K562 (cell line): ENCODE data around the gene MINK1. TPM values are rescaled to one million over a fixed set of nuclear protein-coding genes. Genes with fewer than 3 reads are reported as not detected.
A peak's percentile ranks its signal among the peaks of the same experiment; 100 is the strongest.

Experiments
- ATF7 ChIP-seq: fragments of 450-650 bp; IDR thresholded peaks from 2 replicates; pipeline ENCODE4 v1.7.1; 2014; ENCODE audit warnings: mild to moderate bottlenecking, moderate library complexity
- BCL6 ChIP-seq: fragments of 250-450 bp; sonication (Bioruptor Pico); IDR thresholded peaks from 2 replicates; pipeline ENCODE4 v1.4.0; 2020
- BHLHE40 ChIP-seq: IDR thresholded peaks from 2 replicates; pipeline ENCODE4 v1.6.1; 2011; ENCODE audit warnings: low read length, improper control_type of control experiment
- CGGBP1 ChIP-seq: fragments of 250-450 bp; sonication (Bioruptor Pico); IDR thresholded peaks from 2 replicates; pipeline ENCODE4 v1.9.0; 2021; ENCODE audit warnings: mild to moderate bottlenecking
- CREB1 ChIP-seq, 2 experiments: sonication (generic) in 1 of 2; formaldehyde crosslinking in 1 of 2; IDR thresholded peaks; 2 replicates each; pipeline versions ENCODE4 v1.6.1 to v1.8.0; 2012 to 2022; ENCODE audit warnings: inconsistent platforms in 1 of 2, mild to moderate bottlenecking in 1 of 2, missing genetic modification reagents in 1 of 2, moderate library complexity in 1 of 2
- ETS2 ChIP-seq: IDR thresholded peaks from 2 replicates; pipeline ENCODE4 v1.6.1; 2016; ENCODE audit warnings: borderline replicate concordance, missing genetic modification characterization, mild to moderate bottlenecking, moderate library complexity, missing compliant biosample characterization; ENCODE audit not compliant: poor library complexity, severe bottlenecking
- FOXK1 ChIP-seq: sonication (generic); formaldehyde crosslinking; IDR thresholded peaks from 2 replicates; pipeline ENCODE4 v1.8.0; 2022; ENCODE audit warnings: missing genetic modification reagents, mild to moderate bottlenecking, borderline replicate concordance
- GTF2E2 ChIP-seq: fragments of 200-800 bp; sonication (Bioruptor generic); IDR thresholded peaks from 2 replicates; pipeline ENCODE4 v1.6.1; 2016; ENCODE audit warnings: missing genetic modification characterization, missing compliant biosample characterization
- HCFC1 ChIP-seq: IDR thresholded peaks from 2 replicates; pipeline ENCODE4 v1.6.1; 2012; ENCODE audit warnings: low read depth, low read length, improper control_type of control experiment
- HNRNPL ChIP-seq: fragments of 200-400 bp; formaldehyde crosslinking; IDR thresholded peaks from 2 replicates; pipeline ENCODE4 v1.6.1; 2017; ENCODE audit warnings: low read depth, mild to moderate bottlenecking, low read length
- HOMEZ ChIP-seq: fragments of 250-450 bp; sonication (Bioruptor Pico); IDR thresholded peaks from 2 replicates; pipeline ENCODE4 v1.4.0; 2020; ENCODE audit warnings: mild to moderate bottlenecking, moderate library complexity
- MAX ChIP-seq: sonication (generic); formaldehyde crosslinking; IDR thresholded peaks from 2 replicates; pipeline ENCODE4 v1.9.0; 2022; ENCODE audit warnings: mild to moderate bottlenecking, missing genetic modification reagents
- MCM2 ChIP-seq: fragments of 450-650 bp; IDR thresholded peaks from 2 replicates; pipeline ENCODE4 v1.6.1; 2017; ENCODE audit warnings: low read depth, mild to moderate bottlenecking
- MCM5 ChIP-seq: fragments of 450-650 bp; IDR thresholded peaks from 2 replicates; pipeline ENCODE4 v1.6.1; 2016; ENCODE audit warnings: low read depth
- MTA3 ChIP-seq: fragments of 450-650 bp; formaldehyde crosslinking; IDR thresholded peaks from 2 replicates; pipeline ENCODE4 v1.6.1; 2017; ENCODE audit warnings: mild to moderate bottlenecking, borderline replicate concordance
- NFIC ChIP-seq: fragments of 450-650 bp; IDR thresholded peaks from 2 replicates; pipeline ENCODE4 v1.6.1; 2017; ENCODE audit warnings: mild to moderate bottlenecking, inconsistent platforms
- POLR2B ChIP-seq: fragments of 450-650 bp; IDR thresholded peaks from 2 replicates; pipeline ENCODE4 v1.6.1; 2018; ENCODE audit warnings: low read depth; ENCODE audit not compliant: partially characterized antibody
- RAD51 ChIP-seq: fragments of 450-650 bp; IDR thresholded peaks from 2 replicates; pipeline ENCODE4 v1.7.1; 2016; ENCODE audit warnings: low read depth, mild to moderate bottlenecking, borderline replicate concordance
- RBM34 ChIP-seq: fragments of 200-400 bp; formaldehyde crosslinking; IDR thresholded peaks from 2 replicates; pipeline ENCODE4 v1.6.1; 2018; ENCODE audit warnings: low read length, borderline replicate concordance; ENCODE audit not compliant: insufficient read depth
- RUNX1 ChIP-seq: sonication (generic); IDR thresholded peaks from 2 replicates; pipeline ENCODE4 v1.6.1; 2016; ENCODE audit warnings: antibody characterized with exemption, low read depth
- SMARCB1 ChIP-seq: IDR thresholded peaks from 2 replicates; pipeline ENCODE4 v1.6.1; 2011; ENCODE audit warnings: improper control_type of control experiment, low read depth; ENCODE audit not compliant: insufficient read length
- SREBF2 ChIP-seq: sonication (generic); formaldehyde crosslinking; IDR thresholded peaks from 2 replicates; pipeline ENCODE4 v1.4.0; 2020; ENCODE audit warnings: mild to moderate bottlenecking, missing genetic modification reagents
- SRF ChIP-seq, 2 experiments: fragments of 250-450, 450-650 bp in 1 of 2; sonication (Bioruptor Pico) in 1 of 2; sonication (generic) in 1 of 2; formaldehyde crosslinking; IDR thresholded peaks; 2 replicates each; pipeline versions ENCODE4 v1.5.0 to v1.5.1; 2020 to 2022; ENCODE audit warnings: mild to moderate bottlenecking in 1 of 2, missing genetic modification reagents in 1 of 2
- TAF9B ChIP-seq: fragments of 450-650 bp; IDR thresholded peaks from 2 replicates; pipeline ENCODE4 v1.6.1; 2018; ENCODE audit warnings: mild to moderate bottlenecking; ENCODE audit not compliant: partially characterized antibody
- TRIM28 ChIP-seq: fragments of 450-650 bp; IDR thresholded peaks from 2 replicates; pipeline ENCODE4 v1.6.1; 2017
- ZKSCAN1 ChIP-seq: fragments of 150-350 bp; IDR thresholded peaks from 2 replicates; pipeline ENCODE4 v1.6.1; 2016; ENCODE audit warnings: low read depth, low read length
- ZNF316 ChIP-seq: fragments of 450-650 bp; IDR thresholded peaks from 2 replicates; pipeline ENCODE4 v1.6.1; 2016
- ZNF655 ChIP-seq: fragments of 250-450 bp; sonication (Bioruptor Pico); IDR thresholded peaks from 2 replicates; pipeline ENCODE4 v1.5.0; 2021
- polyA plus RNA-seq, 8 experiments: library from polyadenylated mRNA; depleted of rRNA in 4 of 8; stranded (reverse) in 5 of 8; unstranded in 3 of 8; fragments of >200 nt; fragmentation: Nextera tagmentation in 2 of 8; fragmentation: Illumina TruSeq in 1 of 8; extraction: Ambion mirVana in 2 of 8; extraction: Trizol in 1 of 8; gene quantifications; 2 replicates each; pipeline versions ENCODE4 v1.2.1 to v1.2.3, GENCODE V29; 2011 to 2014; ENCODE audit warnings: inconsistent platforms in 1 of 8, missing spikeins in 1 of 8
- total RNA-seq, 7 experiments: library from RNA; depleted of rRNA in 6 of 7; stranded (reverse); fragments of >200 nt in 6 of 7; fragmentation: Illumina TruSeq in 2 of 7; extraction: Trizol in 2 of 7; gene quantifications; 2 replicates each; pipeline versions ENCODE4 v1.2.1 to v1.2.3, GENCODE V29; 2011 to 2021; ENCODE audit warnings: low replicate concordance in 1 of 7

MINK1 gene
- total and polyA plus RNA-seq, 9 of the 15 experiments (the other 6 are each of a cell fraction or from before 2014, with no cell fraction given) = 0.11 to 54.2 (median 14.9) TPM

GRCh38 chr17:4833178-4833940, at the start of gene MINK1 (continued):
- TF ChIP-seq CGGBP1 (CRISPR knock-in tag) = no peak
- no peak for TF ChIP-seq ZNF655 (CRISPR knock-in tag)
- no peak for TF ChIP-seq MCM5
- TF ChIP-seq BCL6 = no peak
- peak; percentile 64 for TF ChIP-seq CREB1 (IDR thresholded peaks at IDR 0.05)
- TF ChIP-seq CREB1 (CRISPR knock-in tag; IDR thresholded peaks at IDR 0.05) = peak; percentile 56; the same call in 1 of the 2 replicates
- TF ChIP-seq HNRNPL = 0 out of 2 replicates have a peak, but pooled peaks have one; percentile 26
- no peak for TF ChIP-seq SRF (CRISPR knock-in tag; IDR thresholded peaks at IDR 0.05)
- no peak for TF ChIP-seq FOXK1 (CRISPR knock-in tag)
- no peak for TF ChIP-seq ZNF316
- TF ChIP-seq GTF2E2 (tag) = no peak
- no peak for TF ChIP-seq MCM2
- no peak for TF ChIP-seq RUNX1
- TF ChIP-seq TRIM28 = no peak
- TF ChIP-seq BHLHE40 = peak; percentile 34; the same call in 1 of the 2 replicates
- TF ChIP-seq ETS2 (tag) = no peak
- TF ChIP-seq HOMEZ = no peak
- TF ChIP-seq ZKSCAN1 = no peak
- 0 out of 2 replicates have a peak, but pooled peaks have one; percentile 59 for TF ChIP-seq ATF7
- no peak for TF ChIP-seq SREBF2 (CRISPR knock-in tag)
- peak; percentile 24; the same call in 1 of the 2 replicates for TF ChIP-seq MAX (CRISPR knock-in tag)
- no peak for TF ChIP-seq RAD51
- no peak for TF ChIP-seq RBM34
- no peak for TF ChIP-seq POLR2B
- no peak for TF ChIP-seq NFIC
- TF ChIP-seq MTA3 = peak; percentile 43; the same call in 1 of the 2 replicates
- TF ChIP-seq HCFC1 = no peak
- TF ChIP-seq SMARCB1 = no peak
- TF ChIP-seq TAF9B = no peak
